ENCODE measurements around the gene STAG1. TPM values are rescaled to one million over a fixed set of nuclear protein-coding genes. Genes with fewer than 3 reads are reported as not detected.
"Not testable (repeated sequence)": the region's sequence is repeated elsewhere in the genome, so short reads cannot be mapped to it uniquely, and the experiment has no call there.

Gene STAG1
- total RNA-seq, 2 experiments from 2014 or later = 28.0 to 29.7 TPM

GRCh38 chr3:136351351-136351750, 400.8 kb downstream of the STAG1 start:
- peaks cover 12% of the 10 kb centered on the region for H3K4me1 Mint-ChIP-seq (ENCODE audit: low read depth)
- CTCF ChIA-PET = interaction anchor here (0.6 to 1.6 kb wide), 9 partner anchors 9 to 409 kb away, joined by 3 to 5 read pairs (median 3); no protein-coding TSS in a partner anchor
- H3K27me3 Mint-ChIP-seq (ENCODE audit: low read depth) = no peaks in the 10 kb centered on the region
- peaks cover 7% of the 10 kb centered on the region for H3K9me3 Mint-ChIP-seq
- H3K36me3 Mint-ChIP-seq (ENCODE audit: low read depth) = peaks cover 17% of the 10 kb centered on the region
- DNase-seq = no peak
- no peak overlapping the region for H3K4me3 Mint-ChIP-seq
- intact Hi-C loops (cut with micrococcal nuclease) = no loop called here
- no peak overlapping the region for H3K27ac Mint-ChIP-seq

- intact Hi-C loops (cut with micrococcal nuclease) = no loop called here
- DNase-seq = no peak
- Mint-ChIP-seq H3K27ac (no peak overlapping the region), H3K4me1 (ENCODE audit: low read depth) (peaks cover 12% of the 10 kb centered on the region), H3K27me3 (ENCODE audit: low read depth) (no peaks in the 10 kb centered on the region), H3K9me3 (peaks cover 2% of the 10 kb centered on the region), H3K36me3 (ENCODE audit: low read depth) (peaks cover 11% of the 10 kb centered on the region), H3K4me3 (no peak overlapping the region)
- CTCF ChIA-PET = interaction anchor here (1.6 kb wide), 1 partner anchor 10 kb away, joined by 5 read pairs; no protein-coding TSS in a partner anchor
Observed at GRCh38 chr3:136350557-136350956, 401.6 kb downstream of the STAG1 start.

- Mint-ChIP-seq H3K36me3 (ENCODE audit: low read depth) (peaks cover 7% of the 10 kb centered on the region), H3K4me3 (no peak overlapping the region), H3K4me1 (ENCODE audit: low read depth) (peaks cover 12% of the 10 kb centered on the region), H3K27me3 (ENCODE audit: low read depth) (no peaks in the 10 kb centered on the region), H3K27ac (no peak overlapping the region), H3K9me3 (peaks cover 2% of the 10 kb centered on the region)
- DNase-seq = no peak
- CTCF ChIA-PET = interaction anchor here (1.3 kb wide), 1 partner anchor 402 kb away, joined by 3 read pairs; the partner anchor contains the start of gene STAG1
- intact Hi-C loops (cut with micrococcal nuclease) = no loop called here
Observed at GRCh38 chr3:136350132-136350531, 402.0 kb downstream of the STAG1 start.

GRCh38 chr3:136346486-136346885, 405.7 kb downstream of the STAG1 start:
- DNase-seq = no peak
- Mint-ChIP-seq H3K27me3 (ENCODE audit: low read depth) (no peaks in the 10 kb centered on the region), H3K4me3 (no peak overlapping the region), H3K36me3 (ENCODE audit: low read depth) (peaks cover 13% of the 10 kb centered on the region), H3K27ac (no peak overlapping the region), H3K4me1 (ENCODE audit: low read depth) (no peaks in the 10 kb centered on the region), H3K9me3 (no peaks in the 10 kb centered on the region)
- intact Hi-C loops (cut with micrococcal nuclease) = no loop called here
- CTCF ChIA-PET = interaction anchor here (0.6 kb wide), 1 partner anchor 219 kb away, joined by 3 read pairs; no protein-coding TSS in a partner anchor

- Mint-ChIP-seq H3K9me3 (no peaks in the 10 kb centered on the region), H3K36me3 (ENCODE audit: low read depth) (peaks cover 23% of the 10 kb centered on the region), H3K4me3 (no peak overlapping the region), H3K27ac (no peak overlapping the region), H3K4me1 (ENCODE audit: low read depth) (no peaks in the 10 kb centered on the region), H3K27me3 (ENCODE audit: low read depth) (no peaks in the 10 kb centered on the region)
- intact Hi-C loops (cut with micrococcal nuclease) = no loop called here
- CTCF ChIA-PET = no interaction called here
- no peak for DNase-seq
Observed at GRCh38 chr3:136343873-136344555, 408.2 kb downstream of the STAG1 start.

GRCh38 chr3:136343446-136343845, 408.7 kb downstream of the STAG1 start:
- Mint-ChIP-seq H3K27ac (no peak overlapping the region), H3K4me3 (no peak overlapping the region), H3K4me1 (ENCODE audit: low read depth) (no peaks in the 10 kb centered on the region), H3K9me3 (no peaks in the 10 kb centered on the region), H3K27me3 (ENCODE audit: low read depth) (no peaks in the 10 kb centered on the region), H3K36me3 (ENCODE audit: low read depth) (peaks cover 22% of the 10 kb centered on the region)
- CTCF ChIA-PET = interaction anchor here (0.9 kb wide), 1 partner anchor 11 kb away, joined by 3 read pairs; no protein-coding TSS in a partner anchor
- intact Hi-C loops (cut with micrococcal nuclease) = no loop called here
- DNase-seq = no peak

- DNase-seq = no peak
- CTCF ChIA-PET = no interaction called here
- Mint-ChIP-seq H3K27me3 (ENCODE audit: low read depth) (no peaks in the 10 kb centered on the region), H3K4me3 (no peak overlapping the region), H3K36me3 (ENCODE audit: low read depth) (peaks cover 41% of the 10 kb centered on the region), H3K27ac (no peak overlapping the region), H3K9me3 (no peaks in the 10 kb centered on the region), H3K4me1 (ENCODE audit: low read depth) (no peaks in the 10 kb centered on the region)
- intact Hi-C loops (cut with micrococcal nuclease) = no loop called here
Observed at GRCh38 chr3:136336329-136337100, 415.7 kb downstream of the STAG1 start.

- H3K4me1 Mint-ChIP-seq (ENCODE audit: low read depth); H3K27me3 Mint-ChIP-seq (ENCODE audit: low read depth); H3K4me3 Mint-ChIP-seq; H3K9me3 Mint-ChIP-seq; DNase-seq; H3K27ac Mint-ChIP-seq; intact Hi-C loops (cut with micrococcal nuclease): not testable (repeated sequence)
- CTCF ChIA-PET = interaction anchor here (0.5 to 1.6 kb wide), 2 partner anchors 60 to 698 kb away, joined by 3 to 6 read pairs; no protein-coding TSS in a partner anchor
- H3K36me3 Mint-ChIP-seq (ENCODE audit: low read depth) = peaks cover 32% of the 10 kb centered on the region
Observed at GRCh38 chr3:136334726-136335125, 417.5 kb downstream of the STAG1 start.

GRCh38 chr3:136334209-136334608, 418.0 kb downstream of the STAG1 start:
- DNase-seq = no peak
- Mint-ChIP-seq H3K9me3 (no peaks in the 10 kb centered on the region), H3K4me1 (ENCODE audit: low read depth) (peaks cover 2% of the 10 kb centered on the region), H3K27me3 (ENCODE audit: low read depth) (no peaks in the 10 kb centered on the region), H3K36me3 (ENCODE audit: low read depth) (peaks cover 35% of the 10 kb centered on the region), H3K4me3 (no peak overlapping the region), H3K27ac (no peak overlapping the region)
- intact Hi-C loops (cut with micrococcal nuclease) = no loop called here
- CTCF ChIA-PET = interaction anchor here (1.6 kb wide), 1 partner anchor 698 kb away, joined by 6 read pairs; no protein-coding TSS in a partner anchor

- intact Hi-C loops (cut with micrococcal nuclease) = no loop called here
- H3K36me3 Mint-ChIP-seq (ENCODE audit: low read depth) = peaks cover 41% of the 10 kb centered on the region
- CTCF ChIA-PET = interaction anchor here (0.6 to 1.1 kb wide), 4 partner anchors 9 to 186 kb away, joined by 3 read pairs; no protein-coding TSS in a partner anchor
- peaks cover 2% of the 10 kb centered on the region for H3K4me1 Mint-ChIP-seq (ENCODE audit: low read depth)
- H3K4me3 Mint-ChIP-seq = no peak overlapping the region
- no peaks in the 10 kb centered on the region for H3K27me3 Mint-ChIP-seq (ENCODE audit: low read depth)
- H3K27ac Mint-ChIP-seq = no peak overlapping the region
- no peak for DNase-seq
- no peaks in the 10 kb centered on the region for H3K9me3 Mint-ChIP-seq
Observed at GRCh38 chr3:136332776-136333175, 419.4 kb downstream of the STAG1 start.

GRCh38 chr3:136332302-136332701, 419.9 kb downstream of the STAG1 start:
- DNase-seq = no peak
- Mint-ChIP-seq H3K4me3 (no peak overlapping the region), H3K4me1 (ENCODE audit: low read depth) (peaks cover 2% of the 10 kb centered on the region), H3K9me3 (no peaks in the 10 kb centered on the region), H3K36me3 (ENCODE audit: low read depth) (peaks cover 42% of the 10 kb centered on the region), H3K27ac (no peak overlapping the region), H3K27me3 (ENCODE audit: low read depth) (no peaks in the 10 kb centered on the region)
- intact Hi-C loops (cut with micrococcal nuclease) = no loop called here
- CTCF ChIA-PET = interaction anchor here (0.6 to 1.1 kb wide), 4 partner anchors 9 to 186 kb away, joined by 3 read pairs; no protein-coding TSS in a partner anchor

- H3K9me3 Mint-ChIP-seq = no peaks in the 10 kb centered on the region
- intact Hi-C loops (cut with micrococcal nuclease) = no loop called here
- H3K4me3 Mint-ChIP-seq = no peak overlapping the region
- peaks cover 2% of the 10 kb centered on the region for H3K4me1 Mint-ChIP-seq (ENCODE audit: low read depth)
- no peak overlapping the region for H3K27ac Mint-ChIP-seq
- CTCF ChIA-PET = no interaction called here
- DNase-seq = no peak
- H3K27me3 Mint-ChIP-seq (ENCODE audit: low read depth) = no peaks in the 10 kb centered on the region
- peaks cover 52% of the 10 kb centered on the region for H3K36me3 Mint-ChIP-seq (ENCODE audit: low read depth)
Observed at GRCh38 chr3:136330900-136331299, 421.3 kb downstream of the STAG1 start.

Data from activated naive CD4-positive, alpha-beta T cell treated with anti-CD3 and anti-CD28 coated beads for 36 hours (primary cell).